IPS DF 4.7 (cell line): ENCODE measurements around the gene MEOX1.

Experiments used
- DNase-seq: peaks from one replicate; pipeline ENCODE4 v3.0.0-alpha.2; 2013; ENCODE audit warnings: low spot score; ENCODE audit errors: extremely low read depth

The MEOX1 gene

GRCh38 chr17:43680461-43680860 lies 18.7 kb upstream of the MEOX1 start:
- no peak for DNase-seq

- DNase-seq: no peak
Measured at GRCh38 chr17:43679911-43680310, 18.2 kb upstream of the MEOX1 start.

GRCh38 chr17:43679401-43679800 lies 17.7 kb upstream of the MEOX1 start:
- no peak for DNase-seq

- DNase-seq: no peak
Measured at GRCh38 chr17:43676471-43676870, 14.7 kb upstream of the MEOX1 start.

GRCh38 chr17:43674394-43674793 lies 12.7 kb upstream of the MEOX1 start:
- no peak for DNase-seq

GRCh38 chr17:43673516-43674323 lies 12.0 kb upstream of the MEOX1 start:
- no peak for DNase-seq

- no peak for DNase-seq
Measured at GRCh38 chr17:43671755-43672519, 10.2 kb upstream of the MEOX1 start.

- DNase-seq: no peak
Measured at GRCh38 chr17:43671031-43671692, 9.4 kb upstream of the MEOX1 start.

GRCh38 chr17:43670645-43671030 lies 8.9 kb upstream of the MEOX1 start:
- no peak for DNase-seq

- DNase-seq: no peak
Measured at GRCh38 chr17:43669971-43670644, 8.4 kb upstream of the MEOX1 start.

GRCh38 chr17:43667947-43668348 lies 6.2 kb upstream of the MEOX1 start:
- no peak for DNase-seq

- DNase-seq: no peak
Measured at GRCh38 chr17:43667506-43667905, 5.8 kb upstream of the MEOX1 start.

- DNase-seq: no peak
Measured at GRCh38 chr17:43665937-43666236, 4.2 kb upstream of the MEOX1 start.

GRCh38 chr17:43665084-43665936 lies 3.6 kb upstream of the MEOX1 start:
- DNase-seq: no peak

- DNase-seq: no peak
Measured at GRCh38 chr17:43664096-43664495, 2.4 kb upstream of the MEOX1 start.

- no peak for DNase-seq
Measured at GRCh38 chr17:43663383-43663782, 1.7 kb upstream of the MEOX1 start.

- no peak for DNase-seq
Measured at GRCh38 chr17:43662413-43663141, 855 bp upstream of the MEOX1 start.

- no peak for DNase-seq
Measured at GRCh38 chr17:43660816-43661493, 767 bp downstream of the MEOX1 start.

- no peak for DNase-seq
Measured at GRCh38 chr17:43659823-43660617, 1.7 kb downstream of the MEOX1 start.
